GM18508 (cell line): ENCODE measurements around the gene BLOC1S4.

Experiments used
- ATAC-seq: cut with Tn5 transposase; IDR thresholded peaks from one replicate; pipeline ENCODE4 v1.9.1; 2021; ENCODE audit warnings: moderate number of reproducible peaks; ENCODE audit not compliant: insufficient read depth, unreplicated experiment

Gene BLOC1S4

DNA sequence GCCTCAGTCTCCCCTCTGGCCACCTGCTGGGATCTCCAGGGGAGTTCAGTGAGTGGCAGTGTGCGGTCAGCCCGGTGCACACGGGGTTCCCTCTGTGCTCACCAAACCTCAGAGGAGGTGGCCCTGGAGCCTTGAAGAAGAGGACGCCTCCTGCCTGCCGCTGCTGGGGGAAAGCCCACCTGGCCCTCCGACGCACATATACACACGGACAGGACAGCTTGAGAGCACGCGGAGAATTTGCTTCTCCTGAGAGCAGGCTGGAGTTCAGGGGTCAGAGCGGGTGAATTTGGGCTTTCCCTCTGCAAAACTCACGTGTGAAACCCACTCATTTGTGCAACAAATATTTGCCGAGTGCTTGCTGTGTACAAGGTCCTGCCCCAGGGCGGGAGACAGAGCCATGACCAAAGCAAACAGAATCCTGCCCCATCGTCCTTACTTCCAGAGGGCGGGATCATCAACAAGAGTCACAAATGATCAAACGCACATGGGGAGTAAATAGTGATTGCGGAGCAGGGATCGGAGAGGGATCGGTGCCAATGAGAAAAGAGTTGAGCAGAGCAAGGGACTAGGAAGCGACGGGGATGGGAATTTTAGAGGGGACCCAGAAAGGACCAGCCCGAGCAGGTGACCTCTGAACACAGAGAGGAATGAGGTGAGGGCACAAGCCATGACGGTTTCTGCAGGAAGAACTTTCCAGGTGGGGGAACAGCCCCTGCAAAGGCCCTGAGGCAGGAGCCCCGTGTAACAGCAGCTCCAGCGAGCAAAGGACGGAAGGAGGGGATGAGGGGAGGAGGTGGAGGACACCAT lies 17.6 kb downstream of the BLOC1S4 start:
- ATAC-seq: no peak

DNA sequence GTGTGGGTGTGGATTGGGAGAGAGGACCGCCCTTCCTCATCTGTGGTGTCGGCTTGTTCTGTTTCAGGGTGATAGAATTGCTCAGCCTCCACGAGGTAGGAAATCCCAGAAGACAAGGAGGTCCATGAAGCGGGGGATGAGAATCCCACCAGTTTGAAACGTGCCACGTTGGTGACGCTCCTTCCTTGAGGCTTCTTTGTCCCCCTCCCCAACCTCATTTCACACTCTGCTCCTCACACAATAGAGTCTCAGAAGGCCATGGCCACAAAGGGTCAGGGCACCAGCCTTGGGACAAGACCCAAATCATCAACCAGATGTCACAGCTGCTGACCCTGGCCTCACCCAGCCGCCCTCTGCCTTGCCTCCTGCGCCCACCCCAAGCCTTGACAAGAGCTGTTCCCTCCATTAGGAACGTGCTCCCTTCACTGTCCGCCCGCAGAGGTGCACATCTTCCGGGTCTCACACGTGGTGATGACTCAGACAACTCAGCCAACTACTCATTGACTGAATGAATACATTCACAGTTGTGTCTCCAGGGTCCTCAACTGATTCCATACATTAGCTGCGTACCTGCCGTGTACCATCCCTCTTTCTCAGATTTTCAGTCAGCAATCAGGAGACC lies 18.3 kb downstream of the BLOC1S4 start:
- ATAC-seq: no peak

- ATAC-seq: no peak
Observed at GRCh38 chr4:6739920-6740319, 23.9 kb downstream of the BLOC1S4 start.

DNA sequence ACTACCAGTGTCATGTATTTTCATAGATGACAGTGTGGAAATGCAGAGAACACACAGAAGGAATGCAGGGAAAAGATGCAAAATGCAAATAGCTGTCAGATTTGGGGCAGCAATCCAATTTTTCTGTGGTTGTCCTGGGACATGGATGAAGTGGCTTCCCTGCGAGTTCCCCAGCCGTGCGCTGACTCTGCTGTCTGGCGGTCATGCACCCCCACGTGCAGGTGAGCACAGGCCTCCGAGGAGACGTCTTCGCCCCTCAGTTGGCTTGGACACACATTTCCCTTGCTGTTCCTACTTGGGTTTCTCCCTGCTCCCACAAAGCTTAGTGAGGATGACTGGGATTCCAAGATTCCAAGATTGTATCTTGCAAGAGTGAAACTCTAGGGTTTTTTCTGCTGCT lies 24.4 kb downstream of the BLOC1S4 start:
- ATAC-seq: no peak

DNA sequence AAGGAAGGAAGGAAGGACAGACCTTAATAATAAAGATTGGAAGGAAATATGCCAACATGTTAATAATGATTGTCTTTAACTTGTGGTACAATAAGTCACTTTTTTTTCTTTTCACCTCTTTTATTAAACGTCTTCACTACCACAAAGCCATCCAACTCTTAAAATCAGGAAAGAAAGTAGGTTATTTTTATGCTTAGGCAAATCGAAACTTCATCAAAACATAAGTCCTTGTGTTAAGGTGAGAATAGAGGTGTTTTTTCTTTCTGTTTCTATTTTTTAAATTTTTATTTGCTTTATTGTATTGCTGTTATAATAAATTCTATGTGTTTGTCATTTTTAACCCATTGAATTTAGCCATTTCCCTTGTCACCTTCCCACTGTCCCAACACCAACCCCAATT lies 26.5 kb downstream of the BLOC1S4 start:
- no peak for ATAC-seq

DNA sequence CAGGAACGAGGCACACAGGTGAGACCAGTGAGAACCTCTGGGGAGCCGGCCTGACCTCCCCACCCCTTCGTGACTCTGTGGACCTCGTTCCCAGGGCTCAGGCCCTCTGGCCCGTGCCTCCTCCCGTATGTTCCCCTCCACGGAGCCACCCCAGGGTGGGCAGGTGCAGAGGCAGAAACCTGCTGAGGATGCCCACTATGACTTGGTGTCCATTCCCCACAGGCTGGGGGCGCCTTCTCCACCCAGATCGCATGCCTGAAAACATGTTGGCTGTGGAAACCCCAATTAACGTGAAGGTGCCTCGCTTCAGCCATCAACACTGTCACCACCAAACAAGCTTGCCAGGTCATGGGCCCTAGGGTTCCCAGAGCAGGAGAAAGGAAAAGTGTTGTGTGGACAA lies 27.0 kb downstream of the BLOC1S4 start:
- ATAC-seq: no peak

GRCh38 chr4:6746721-6747293 lies 30.8 kb downstream of the BLOC1S4 start:
- no peak for ATAC-seq

DNA sequence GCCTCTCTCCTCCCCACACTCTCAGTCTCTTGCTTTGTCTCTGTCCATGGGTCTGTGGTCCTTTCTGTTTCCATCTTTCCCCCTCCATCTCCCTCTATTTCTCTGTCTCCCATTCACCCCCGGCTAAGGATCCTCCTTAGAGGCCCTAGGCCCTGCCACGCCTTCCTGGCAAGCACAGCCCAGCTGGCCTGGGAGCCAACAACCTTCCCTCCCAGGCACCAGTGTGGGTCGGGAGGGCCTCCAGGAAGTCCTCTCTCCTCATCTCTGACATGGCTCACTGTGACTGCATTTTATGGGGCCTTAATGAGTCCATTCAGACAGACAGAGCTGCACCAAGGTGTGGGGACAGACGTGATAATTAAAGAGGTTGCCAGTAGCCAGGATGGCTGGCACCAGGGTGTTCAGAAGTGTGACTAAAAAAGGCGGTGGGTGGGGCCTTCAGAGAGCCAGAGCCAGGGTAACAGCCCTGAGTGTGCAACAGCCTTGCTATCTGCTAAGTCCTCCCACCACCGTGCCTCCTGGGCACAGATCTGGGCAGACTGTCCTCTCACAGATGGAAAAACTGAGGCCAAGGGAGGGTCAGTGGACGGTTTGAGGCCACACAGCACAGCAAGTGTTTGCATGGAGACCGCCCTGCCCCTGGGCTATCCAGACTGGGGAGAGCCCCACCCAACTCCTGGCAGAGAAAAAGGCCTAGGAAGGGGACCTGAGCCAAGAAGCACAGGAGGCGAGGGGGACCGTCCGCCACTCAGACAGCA lies 31.5 kb downstream of the BLOC1S4 start:
- no peak for ATAC-seq

DNA sequence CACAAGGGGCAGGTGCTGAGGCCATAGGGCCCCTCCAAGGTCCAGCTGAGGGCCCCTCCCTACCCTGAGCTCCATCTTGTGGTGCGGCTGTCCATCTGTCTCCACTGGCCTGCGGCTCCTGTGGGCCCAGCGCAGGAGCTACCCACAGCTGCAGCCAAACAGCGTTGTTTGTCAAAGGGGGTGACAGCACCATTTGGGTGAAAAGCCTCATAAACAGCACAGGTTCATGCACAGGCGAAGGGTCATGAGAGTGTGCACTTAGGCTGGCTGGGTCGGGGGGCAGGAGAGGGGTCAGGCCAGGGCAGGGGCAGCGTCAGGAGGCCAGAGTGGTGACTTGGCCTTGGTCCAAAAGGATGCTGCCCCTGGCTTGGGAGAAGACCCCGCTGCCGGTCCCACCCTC lies 32.3 kb downstream of the BLOC1S4 start:
- ATAC-seq: no peak

DNA sequence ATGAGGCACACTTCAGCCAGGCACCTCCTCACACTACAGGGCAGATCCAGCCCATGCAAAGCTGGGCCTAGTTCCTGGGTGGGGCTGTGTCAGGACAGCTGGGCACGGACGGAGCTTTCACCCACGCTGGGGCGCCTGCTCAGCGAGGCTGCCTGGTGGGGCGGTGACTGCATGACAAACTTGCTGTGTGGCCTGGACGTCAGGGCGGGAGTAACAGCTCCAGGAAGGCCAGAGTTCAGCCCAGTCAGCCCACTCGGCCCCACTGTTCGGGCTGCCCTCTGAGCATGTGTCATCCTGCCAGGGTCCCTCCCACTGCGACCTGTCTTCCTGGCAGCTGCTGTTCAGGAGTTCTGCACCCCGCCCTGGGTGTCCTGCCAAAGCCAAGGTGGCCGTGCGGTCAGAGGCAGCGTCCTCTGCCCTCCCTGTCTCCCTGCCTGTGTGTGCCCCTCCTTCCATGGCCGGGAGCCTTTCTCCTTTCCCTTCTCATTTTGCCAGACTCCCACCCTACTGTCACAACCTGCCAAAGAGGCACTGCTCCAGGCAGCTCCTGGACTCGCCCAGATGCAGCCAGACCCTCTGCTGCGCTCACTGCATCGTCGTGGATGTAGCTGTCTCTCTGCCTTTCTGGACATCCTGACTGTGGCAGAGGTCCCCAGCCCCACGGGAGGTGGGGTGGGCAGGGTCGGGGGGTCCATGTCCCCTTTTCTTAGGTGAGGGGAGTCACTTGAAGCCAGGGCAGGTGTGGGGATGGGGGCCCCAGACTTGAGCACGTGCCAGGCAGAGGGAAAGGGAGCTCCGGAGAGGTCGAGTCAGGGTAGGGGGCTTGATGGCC lies 33.6 kb downstream of the BLOC1S4 start:
- ATAC-seq: no peak

DNA sequence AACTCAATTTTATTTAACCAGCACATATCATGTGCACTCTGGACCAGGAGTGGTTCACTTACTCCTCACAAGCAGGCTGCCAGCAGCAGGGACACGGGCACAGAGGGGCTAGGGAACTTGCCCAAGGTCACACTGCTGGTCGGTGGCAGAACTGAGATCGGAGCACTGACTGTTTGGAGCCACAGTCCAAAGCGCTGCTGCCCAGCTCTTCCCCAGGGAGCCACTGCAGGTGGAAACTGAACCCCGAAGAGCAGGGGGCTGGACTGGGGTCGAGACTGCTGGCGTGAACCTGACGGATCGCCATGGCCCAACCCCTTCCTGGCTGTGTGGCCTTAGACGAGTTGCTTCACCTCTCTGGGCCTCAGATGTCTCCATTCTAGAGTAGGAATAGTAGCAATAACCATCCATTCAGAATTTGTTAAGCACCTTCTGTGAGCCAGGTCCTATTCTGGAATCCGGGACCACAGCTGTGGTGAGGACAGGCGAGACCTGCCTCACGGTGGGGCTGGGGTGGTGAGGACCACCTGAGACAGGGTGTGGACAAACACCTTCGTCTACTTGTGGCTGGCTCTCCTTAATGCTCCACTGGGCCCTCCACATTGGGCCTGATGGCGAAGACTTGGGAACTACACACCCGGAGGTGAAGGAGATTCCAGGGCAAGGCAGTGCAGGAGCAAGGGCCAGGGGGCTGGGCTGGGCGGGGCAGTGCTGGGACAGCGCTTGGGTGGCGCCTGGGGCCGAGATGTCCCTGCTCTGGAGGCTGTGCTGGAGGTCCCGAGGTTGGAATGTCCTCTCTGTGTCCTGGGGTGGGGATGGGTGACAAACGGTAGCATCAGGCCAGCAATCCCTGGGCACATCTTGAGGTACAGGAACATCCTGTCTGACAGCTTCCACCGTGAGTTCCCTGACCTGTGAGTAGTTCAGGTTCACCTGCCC lies 34.6 kb downstream of the BLOC1S4 start:
- ATAC-seq: no peak

DNA sequence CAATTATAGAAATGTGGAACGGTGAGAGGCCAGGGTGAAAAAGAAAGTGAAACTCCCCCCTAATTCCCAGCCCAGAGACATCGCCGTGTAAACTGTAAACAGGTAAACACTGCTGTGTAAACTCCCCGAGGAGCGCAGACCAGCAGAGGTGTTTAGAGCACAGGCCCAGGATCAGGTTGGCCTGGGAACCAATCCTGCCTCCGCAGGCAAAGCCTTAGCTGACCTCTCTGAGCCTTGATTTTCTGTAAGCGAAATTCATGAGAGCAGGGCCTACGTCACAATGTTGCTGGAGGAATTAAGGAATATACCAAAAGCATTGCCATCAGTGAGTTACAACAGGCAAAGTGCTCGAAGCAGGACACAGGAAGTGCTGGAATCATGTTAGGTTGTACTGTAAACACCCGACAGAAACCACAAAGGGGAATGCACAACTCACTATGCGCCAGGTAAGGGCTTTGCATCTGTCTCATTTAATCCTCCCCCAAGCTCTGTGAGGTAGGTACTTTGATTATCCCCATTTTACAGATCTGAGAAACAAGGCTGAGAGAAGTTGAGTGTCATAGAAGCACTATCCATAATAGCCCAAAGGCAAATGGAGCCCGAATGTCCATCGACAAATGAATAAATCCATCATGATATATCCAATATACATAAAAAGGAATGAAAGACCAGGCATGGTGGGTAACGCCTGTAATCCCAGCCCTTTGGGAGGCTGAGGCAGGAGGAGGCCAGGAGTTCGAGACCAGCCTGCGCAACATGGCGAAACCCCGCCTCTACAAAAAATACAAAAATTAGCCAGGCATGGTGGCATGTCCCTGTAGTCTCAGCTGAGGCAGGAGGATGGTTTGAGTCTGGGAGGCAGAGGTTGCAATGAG lies 35.9 kb downstream of the BLOC1S4 start:
- no peak for ATAC-seq

GRCh38 chr4:6752486-6752829 lies 36.5 kb downstream of the BLOC1S4 start:
- ATAC-seq: no peak

DNA sequence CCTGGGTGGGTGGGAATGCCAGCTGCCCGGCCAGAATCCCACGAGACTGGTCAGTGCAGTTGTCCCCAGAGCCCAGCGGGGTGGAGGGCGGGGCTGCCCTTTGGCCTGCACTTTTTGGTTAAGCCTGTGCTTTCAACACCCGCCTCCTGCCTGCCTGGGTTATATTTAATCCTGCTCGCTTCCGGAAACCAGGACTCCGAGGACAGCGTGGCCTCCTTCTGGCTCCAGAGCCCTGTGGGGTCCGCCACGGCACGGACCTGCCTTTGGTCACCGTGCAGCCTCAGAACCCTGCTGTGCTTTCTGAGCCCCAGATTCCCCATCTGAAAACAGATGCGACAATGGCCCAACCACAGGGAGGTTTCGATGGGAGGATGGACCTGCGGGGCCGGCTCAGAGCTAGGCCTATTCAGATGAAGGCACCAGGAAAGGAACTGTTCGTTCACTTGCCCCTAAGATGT lies 37.2 kb downstream of the BLOC1S4 start:
- no peak for ATAC-seq

DNA sequence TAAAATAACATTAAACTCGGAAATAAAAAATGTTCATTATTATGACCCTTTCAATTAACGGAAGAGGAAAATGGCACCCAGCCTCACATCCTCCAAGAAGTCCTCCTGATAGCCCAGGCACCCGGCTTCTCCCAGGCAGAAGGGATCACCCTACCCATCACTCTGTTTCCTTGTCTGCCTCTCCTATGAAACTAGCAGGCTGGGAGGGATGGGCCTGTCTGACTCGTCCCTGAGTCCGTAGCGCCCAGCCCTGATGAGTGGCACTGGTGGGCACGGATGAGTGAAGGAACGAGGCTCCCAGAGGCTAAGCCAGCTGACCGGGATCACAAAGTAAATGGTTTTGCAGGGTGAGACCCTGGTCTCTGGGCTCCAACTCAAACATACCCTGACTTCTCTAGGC lies 37.9 kb downstream of the BLOC1S4 start:
- no peak for ATAC-seq

DNA sequence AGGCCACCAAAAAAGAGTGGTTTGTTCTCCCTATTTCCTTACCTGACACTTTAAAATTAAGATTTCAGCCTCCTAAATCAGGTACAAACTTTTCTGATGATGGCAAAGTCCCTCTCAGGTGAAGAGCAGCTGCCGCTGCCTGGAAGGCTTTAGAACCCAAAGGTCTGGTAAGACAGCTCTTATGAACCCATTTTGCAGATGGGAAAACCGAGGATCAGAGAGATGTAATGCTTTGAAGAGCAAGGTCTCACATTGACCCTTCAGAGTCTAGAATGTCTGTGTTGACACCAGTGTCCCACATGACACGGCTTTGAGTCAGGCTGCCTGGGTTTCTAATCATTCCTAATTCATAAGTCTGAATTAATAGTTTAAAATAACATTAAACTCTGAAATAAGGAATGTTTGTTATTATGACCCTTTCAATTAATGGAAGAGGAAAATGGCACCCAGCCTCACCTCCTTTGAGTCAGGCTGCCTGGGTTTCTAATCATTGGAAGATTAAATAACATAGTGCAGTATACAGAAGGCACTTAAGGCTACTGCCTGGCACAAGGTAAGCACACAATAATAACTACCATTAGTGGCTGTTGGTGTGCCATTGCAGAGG lies 38.6 kb downstream of the BLOC1S4 start:
- ATAC-seq: no peak

DNA sequence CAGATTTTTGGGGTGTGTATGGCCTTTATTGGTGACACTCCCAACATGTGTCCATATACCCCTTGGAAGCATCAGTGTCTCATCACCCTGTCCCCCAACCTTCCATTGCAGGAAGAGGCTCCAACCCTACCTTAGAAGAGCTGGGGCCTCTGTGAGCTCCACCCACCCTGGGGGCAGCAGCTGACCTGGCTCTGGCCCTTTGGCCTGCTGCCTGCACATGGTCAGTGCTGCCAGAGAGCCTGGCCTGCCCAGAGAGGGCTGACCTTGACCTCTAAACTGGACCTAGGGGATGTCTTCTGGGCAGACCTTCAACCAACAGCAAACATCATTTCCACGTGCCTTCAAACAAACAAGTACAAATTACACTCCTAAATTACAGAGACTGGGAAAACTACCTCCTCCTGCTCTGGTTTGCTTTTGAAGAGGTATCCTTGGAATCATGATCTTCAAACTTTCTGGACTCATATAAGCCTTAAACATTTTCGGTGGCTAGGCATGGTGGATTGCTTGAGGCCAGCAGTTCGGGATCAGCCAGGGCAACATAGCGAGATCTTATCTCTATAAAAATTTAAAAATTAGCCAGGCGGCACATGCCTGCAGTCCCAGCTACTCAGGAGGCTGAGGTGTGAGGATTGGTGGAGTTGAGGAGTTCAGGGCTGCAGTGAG lies 39.2 kb downstream of the BLOC1S4 start:
- ATAC-seq: no peak
